Measurements from ENCODE around the gene TDRKH.

TDRKH gene

GRCh38 chr1:151837197-151837596 lies 46.9 kb upstream of the TDRKH start:
- no peak for DNase-seq (ENCODE audit: low read depth, low spot score)
- POLR2A ChIA-PET = interaction anchor here (1.3 kb wide), 1 partner anchor 15 kb away, joined by 4 read pairs; no protein-coding TSS in a partner anchor
- CTCF ChIA-PET = interaction anchor here (0.6 to 1.5 kb wide), 7 partner anchors 9 to 536 kb away, joined by 3 to 5 read pairs (median 3); no protein-coding TSS in a partner anchor
- H3K4me3 ChIP-seq (ENCODE audit: low read depth, low read length) = no peak overlapping the region
- no peak for TF ChIP-seq CTCF (IDR thresholded peaks at IDR 0.05; ENCODE audit: insufficient read depth, low read length, missing control alignments)

GRCh38 chr1:151835596-151835995 lies 45.3 kb upstream of the TDRKH start:
- H3K4me3 ChIP-seq (ENCODE audit: low read depth, low read length) = no peak overlapping the region
- DNase-seq (ENCODE audit: low read depth, low spot score) = no peak
- ChIA-PET POLR2A (interaction anchor here (1.3 kb wide), 1 partner anchor 13 kb away, joined by 4 read pairs; no protein-coding TSS in a partner anchor), CTCF (interaction anchor here (0.7 to 1.5 kb wide), 8 partner anchors 13 to 535 kb away, joined by 3 to 5 read pairs (median 3); no protein-coding TSS in a partner anchor)
- TF ChIP-seq CTCF (IDR thresholded peaks at IDR 0.05; ENCODE audit: insufficient read depth, low read length, missing control alignments) = no peak

- POLR2A ChIA-PET = no interaction called here
- no peak for DNase-seq (ENCODE audit: low read depth, low spot score)
- no peak overlapping the region for H3K4me3 ChIP-seq (ENCODE audit: low read depth, low read length)
- CTCF ChIA-PET = interaction anchor here (1.0 to 1.3 kb wide), 2 partner anchors 15 to 390 kb away, joined by 3 to 4 read pairs; no protein-coding TSS in a partner anchor
- TF ChIP-seq CTCF (IDR thresholded peaks at IDR 0.05; ENCODE audit: insufficient read depth, low read length, missing control alignments) = no peak
Measured at GRCh38 chr1:151834239-151834638, 43.9 kb upstream of the TDRKH start.

GRCh38 chr1:151833172-151833900 lies 43.0 kb upstream of the TDRKH start:
- no peak overlapping the region for H3K4me3 ChIP-seq (ENCODE audit: low read depth, low read length)
- DNase-seq (ENCODE audit: low read depth, low spot score) = no peak
- ChIA-PET POLR2A (no interaction called here), CTCF (interaction anchor here (0.9 kb wide), 1 partner anchor 75 kb away, joined by 3 read pairs; no protein-coding TSS in a partner anchor)
- no peak for TF ChIP-seq CTCF (IDR thresholded peaks at IDR 0.05; ENCODE audit: insufficient read depth, low read length, missing control alignments)

GRCh38 chr1:151832318-151832980 lies 42.1 kb upstream of the TDRKH start:
- H3K4me3 ChIP-seq (ENCODE audit: low read depth, low read length) = no peak overlapping the region
- TF ChIP-seq CTCF (IDR thresholded peaks at IDR 0.05; ENCODE audit: insufficient read depth, low read length, missing control alignments) = no peak
- no peak for DNase-seq (ENCODE audit: low read depth, low spot score)
- CTCF ChIA-PET = interaction anchor here (0.9 kb wide), 1 partner anchor 76 kb away, joined by 3 read pairs; no protein-coding TSS in a partner anchor
- POLR2A ChIA-PET = no interaction called here

GRCh38 chr1:151831605-151832004 lies 41.3 kb upstream of the TDRKH start, which contains the start of gene RORC:
RORC (minus strand) TSS chr1:151831802; CDS start chr1:151831764, 38 bp downstream.
- CTCF ChIA-PET = no interaction called here
- no peak within 1 kb of the TSS for H3K4me3 ChIP-seq (ENCODE audit: low read depth, low read length)
- TF ChIP-seq CTCF (IDR thresholded peaks at IDR 0.05; ENCODE audit: insufficient read depth, low read length, missing control alignments) = no peak
- DNase-seq (ENCODE audit: low read depth, low spot score) = no peak
- POLR2A ChIA-PET = no interaction called here
